ENCODE measurements around the gene CCBE1. TPM values are rescaled to one million over a fixed set of nuclear protein-coding genes. Genes with fewer than 3 reads are reported as not detected.
A peak's percentile ranks its signal among the peaks of the same experiment; 100 is the strongest.

The CCBE1 gene
- total RNA-seq, 1 experiment from 2014 or later, result not detected

DNA sequence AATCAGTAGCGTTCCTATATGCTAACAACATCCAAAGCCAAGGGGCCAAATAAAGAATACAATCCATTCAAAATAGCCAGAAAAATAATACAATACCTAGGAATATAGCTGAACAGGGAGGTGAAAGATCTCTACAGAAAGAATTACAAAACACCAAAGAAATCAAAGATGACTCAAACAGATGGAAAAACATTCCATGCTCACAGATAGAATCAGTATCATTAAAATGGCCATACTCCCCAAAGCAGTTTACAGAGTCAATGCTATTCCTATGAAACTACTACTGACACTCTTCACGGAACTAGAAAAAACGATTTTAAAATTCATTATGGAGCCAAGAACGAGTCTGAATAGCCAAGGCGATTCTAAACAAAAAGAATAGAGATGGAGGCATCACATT is 57.4 kb downstream of the CCBE1 start:
- no peak for DNase-seq (ENCODE audit: low read depth)
- in situ Hi-C loops (cut with HindIII; ENCODE audit: low pct_unique_long_range_greater_than_20kb, low sequenced_read_pairs), result no loop called here

GRCh38 chr18:59639136-59639535 is 58.1 kb downstream of the CCBE1 start:
- in situ Hi-C loops (cut with HindIII; ENCODE audit: low pct_unique_long_range_greater_than_20kb, low sequenced_read_pairs), result no loop called here
- DNase-seq (ENCODE audit: low read depth), result no peak

DNA sequence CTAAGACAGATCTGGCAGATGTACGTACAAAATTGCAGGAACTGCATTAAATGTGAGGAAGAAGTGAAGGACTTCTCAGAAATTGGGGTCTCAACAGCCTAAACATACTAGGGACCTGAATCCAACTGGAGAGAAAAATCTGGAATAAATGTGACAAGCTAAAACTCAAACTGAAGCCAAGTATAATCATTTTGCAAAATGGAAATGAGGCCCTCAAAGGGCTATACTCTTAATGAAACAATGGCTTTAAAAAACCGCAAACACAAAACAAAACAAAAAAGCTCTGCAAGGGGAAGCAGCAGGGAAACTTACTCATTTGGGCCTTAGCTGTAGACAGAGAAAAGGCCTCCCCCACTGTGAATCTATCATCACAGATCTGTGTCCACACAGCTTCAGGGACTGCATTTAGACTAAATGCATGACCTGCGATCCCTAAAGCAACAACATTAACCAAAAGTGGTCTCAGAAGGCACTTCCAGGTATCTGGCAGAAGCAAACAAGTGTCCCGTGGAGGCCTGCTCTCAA is 63.2 kb downstream of the CCBE1 start:
- in situ Hi-C loops (cut with HindIII; ENCODE audit: low pct_unique_long_range_greater_than_20kb, low sequenced_read_pairs), result no loop called here
- DNase-seq (ENCODE audit: low read depth), result no peak

GRCh38 chr18:59633317-59633716 is 63.9 kb downstream of the CCBE1 start:
- DNase-seq (ENCODE audit: low read depth), result no peak
- in situ Hi-C loops (cut with HindIII; ENCODE audit: low pct_unique_long_range_greater_than_20kb, low sequenced_read_pairs), result no loop called here

DNA sequence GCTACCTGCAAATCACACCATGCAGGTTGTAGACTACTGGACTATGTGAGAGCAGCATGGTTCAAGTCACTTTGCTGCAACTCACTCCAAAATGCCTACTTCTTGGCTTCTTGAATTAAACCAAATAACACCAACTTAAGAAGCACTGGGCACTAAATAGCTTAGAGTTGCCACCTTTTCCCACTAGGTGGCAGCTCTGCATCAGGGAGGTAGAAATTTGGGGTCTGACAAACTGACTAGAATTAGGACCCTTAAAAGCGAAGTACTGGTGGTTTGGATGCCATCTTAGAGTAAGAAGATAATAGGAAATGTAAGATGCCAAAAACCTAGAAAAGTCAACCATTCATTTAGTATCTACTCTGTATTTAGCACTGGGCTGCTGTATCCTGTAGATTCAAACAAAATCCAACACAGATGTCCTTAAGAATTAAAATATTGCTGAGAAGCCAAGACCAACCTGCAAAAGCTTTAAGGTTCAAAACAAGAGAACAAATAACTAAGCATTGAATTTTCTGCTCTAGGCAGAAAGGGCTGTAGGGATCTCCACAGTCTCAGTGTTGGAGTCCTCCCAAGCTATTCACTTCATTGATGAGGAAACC is 65.5 kb downstream of the CCBE1 start:
- in situ Hi-C loops (cut with HindIII; ENCODE audit: low pct_unique_long_range_greater_than_20kb, low sequenced_read_pairs), result no loop called here
- peak; percentile 2 for DNase-seq (ENCODE audit: low read depth)

- DNase-seq (ENCODE audit: low read depth), result no peak
- in situ Hi-C loops (cut with HindIII; ENCODE audit: low pct_unique_long_range_greater_than_20kb, low sequenced_read_pairs), result no loop called here
Measured at GRCh38 chr18:59629894-59630293, 67.3 kb downstream of the CCBE1 start.

DNA sequence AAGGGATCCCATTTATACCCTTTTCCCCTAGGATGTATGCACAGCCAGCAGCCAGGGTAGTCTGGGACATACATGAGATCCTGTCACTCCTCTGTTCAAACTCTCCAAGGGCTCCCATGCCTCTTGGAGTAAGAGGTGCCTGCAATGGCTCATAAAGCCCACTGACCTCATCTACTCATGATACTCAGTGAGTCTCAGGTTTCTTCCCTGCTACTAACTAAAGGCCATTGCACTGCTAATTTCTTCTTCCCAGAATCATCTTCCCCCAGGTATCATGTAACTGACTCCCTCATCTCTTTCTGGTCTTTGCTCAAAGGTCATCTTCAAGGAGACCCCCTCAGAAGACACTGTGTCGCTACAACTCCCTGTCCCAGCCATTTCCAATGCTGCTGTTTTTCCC is 68.2 kb downstream of the CCBE1 start:
- in situ Hi-C loops (cut with HindIII; ENCODE audit: low pct_unique_long_range_greater_than_20kb, low sequenced_read_pairs), result no loop called here
- DNase-seq (ENCODE audit: low read depth), result no peak

GRCh38 chr18:59627414-59627813 is 69.8 kb downstream of the CCBE1 start:
- in situ Hi-C loops (cut with HindIII; ENCODE audit: low pct_unique_long_range_greater_than_20kb, low sequenced_read_pairs), result no loop called here

DNA sequence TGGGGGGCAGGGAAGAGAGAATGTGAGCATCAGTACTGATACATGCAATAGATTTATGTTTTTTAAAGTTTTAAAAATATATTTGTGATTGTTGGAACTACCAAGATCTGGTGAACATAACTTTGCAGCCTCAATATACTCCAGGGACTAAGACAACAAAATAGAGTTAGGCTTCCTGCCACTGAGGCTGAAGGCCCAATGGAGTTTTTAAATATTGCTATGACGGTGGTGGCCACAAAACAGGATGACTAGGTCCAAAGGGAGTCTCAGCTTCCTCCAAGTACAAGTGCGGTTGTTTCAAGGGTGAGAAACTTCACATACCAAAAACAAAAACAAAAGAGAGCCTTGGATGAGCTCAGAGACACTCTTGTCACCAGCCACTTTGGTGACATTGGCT is 72.9 kb downstream of the CCBE1 start:
- no peak for DNase-seq (ENCODE audit: low read depth)
- in situ Hi-C loops (cut with HindIII; ENCODE audit: low pct_unique_long_range_greater_than_20kb, low sequenced_read_pairs), result no loop called here

More at GRCh38 chr18:59627414-59627813, 69.8 kb downstream of the CCBE1 start:
- DNase-seq (ENCODE audit: low read depth), result no peak

DNA sequence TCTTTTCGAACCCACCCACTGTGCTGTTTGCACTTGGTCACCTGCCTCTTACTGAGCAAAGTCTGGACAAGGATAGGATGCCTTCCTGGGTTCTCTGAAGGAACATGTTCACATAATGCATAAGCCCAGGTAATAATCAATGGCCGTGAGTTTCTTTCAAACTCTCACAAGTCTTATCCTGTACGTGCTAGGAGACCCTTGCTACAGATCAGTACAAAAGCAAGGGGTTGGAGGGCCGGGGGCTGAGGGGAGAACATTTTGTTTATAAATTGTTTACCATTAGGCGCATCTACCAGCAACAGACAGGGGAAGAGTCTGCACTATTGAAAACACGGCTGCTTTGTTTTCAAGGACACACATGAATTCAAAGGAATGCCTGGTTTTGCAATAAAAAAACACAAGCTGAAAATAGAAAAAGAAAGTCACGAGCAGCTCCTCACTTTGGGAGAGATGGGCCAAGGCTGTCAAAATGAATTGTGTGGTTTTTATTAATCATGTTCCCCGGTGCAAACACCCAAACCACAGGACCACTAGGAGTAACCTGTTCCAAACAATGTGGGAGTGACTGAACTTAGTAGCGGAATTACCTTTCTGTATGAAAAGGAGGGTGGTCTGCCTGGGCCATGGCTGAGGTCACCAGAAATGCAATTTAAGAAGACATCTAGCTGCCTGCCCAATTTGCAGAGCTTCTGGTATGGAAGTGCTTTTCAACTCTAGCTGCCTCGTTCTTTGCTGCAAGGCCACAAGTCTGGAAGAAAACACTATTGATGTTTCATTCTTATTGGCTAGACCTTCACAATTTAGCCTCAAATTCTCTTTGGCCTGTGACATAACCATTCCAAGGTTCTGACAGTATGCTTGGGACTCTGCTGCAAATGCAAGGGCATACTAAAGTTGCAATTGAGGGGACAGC is 73.5 kb downstream of the CCBE1 start:
- no peak for DNase-seq (ENCODE audit: low read depth)

DNA sequence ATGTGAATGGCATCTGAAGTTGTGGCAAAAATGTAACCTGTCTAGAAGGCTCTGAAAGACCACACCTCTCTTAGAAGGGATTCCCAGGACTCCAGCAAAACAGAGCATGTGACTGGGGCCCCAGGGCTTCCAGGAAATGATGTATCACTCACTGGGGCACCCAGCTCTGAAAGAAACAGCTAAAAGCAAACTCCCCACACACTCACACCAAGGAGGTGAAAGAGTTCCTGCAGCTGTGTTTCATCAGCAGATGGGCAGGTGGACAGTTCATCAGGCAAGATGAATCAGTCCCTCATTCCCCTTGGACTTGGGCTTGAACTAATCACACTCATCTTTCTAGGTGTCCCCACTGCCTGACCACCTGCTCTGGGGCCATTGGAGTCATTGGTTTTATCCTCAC is 76.2 kb downstream of the CCBE1 start:
- in situ Hi-C loops (cut with HindIII; ENCODE audit: low pct_unique_long_range_greater_than_20kb, low sequenced_read_pairs), result no loop called here
- DNase-seq (ENCODE audit: low read depth), result no peak

More for the DNA sequence above, 73.5 kb downstream of the CCBE1 start:
- in situ Hi-C loops (cut with HindIII; ENCODE audit: low pct_unique_long_range_greater_than_20kb, low sequenced_read_pairs), result no loop called here

GRCh38 chr18:59620381-59620780 is 76.8 kb downstream of the CCBE1 start:
- in situ Hi-C loops (cut with HindIII; ENCODE audit: low pct_unique_long_range_greater_than_20kb, low sequenced_read_pairs), result no loop called here

GRCh38 chr18:59619816-59620215 is 77.4 kb downstream of the CCBE1 start:
- in situ Hi-C loops (cut with HindIII; ENCODE audit: low pct_unique_long_range_greater_than_20kb, low sequenced_read_pairs), result no loop called here
- DNase-seq (ENCODE audit: low read depth), result no peak

More at GRCh38 chr18:59620381-59620780, 76.8 kb downstream of the CCBE1 start:
- DNase-seq (ENCODE audit: low read depth), result no peak

GRCh38 chr18:59617468-59617932 is 79.7 kb downstream of the CCBE1 start:
- in situ Hi-C loops (cut with HindIII; ENCODE audit: low pct_unique_long_range_greater_than_20kb, low sequenced_read_pairs), result no loop called here
- DNase-seq (ENCODE audit: low read depth), result no peak

DNA sequence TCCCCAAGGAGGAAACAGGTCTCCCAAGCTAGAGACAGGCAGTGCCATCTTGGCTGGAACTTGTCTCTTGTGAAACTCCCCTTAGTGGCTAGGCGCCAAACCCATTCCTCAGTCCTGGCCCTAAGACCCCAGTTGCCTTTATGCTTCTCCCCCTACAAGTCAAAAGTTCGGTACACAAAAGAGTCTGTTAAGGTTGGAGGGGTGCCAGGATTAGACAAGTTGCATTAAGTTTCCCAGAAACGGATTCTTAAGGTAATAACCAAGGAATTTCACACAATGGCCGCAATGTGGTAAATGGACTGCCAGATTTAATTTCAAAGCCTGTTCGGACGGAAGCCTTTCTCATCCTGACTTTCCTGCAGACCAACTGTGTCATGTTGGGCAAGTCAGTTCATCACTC is 80.7 kb downstream of the CCBE1 start:
- in situ Hi-C loops (cut with HindIII; ENCODE audit: low pct_unique_long_range_greater_than_20kb, low sequenced_read_pairs), result no loop called here
- no peak for DNase-seq (ENCODE audit: low read depth)

DNA sequence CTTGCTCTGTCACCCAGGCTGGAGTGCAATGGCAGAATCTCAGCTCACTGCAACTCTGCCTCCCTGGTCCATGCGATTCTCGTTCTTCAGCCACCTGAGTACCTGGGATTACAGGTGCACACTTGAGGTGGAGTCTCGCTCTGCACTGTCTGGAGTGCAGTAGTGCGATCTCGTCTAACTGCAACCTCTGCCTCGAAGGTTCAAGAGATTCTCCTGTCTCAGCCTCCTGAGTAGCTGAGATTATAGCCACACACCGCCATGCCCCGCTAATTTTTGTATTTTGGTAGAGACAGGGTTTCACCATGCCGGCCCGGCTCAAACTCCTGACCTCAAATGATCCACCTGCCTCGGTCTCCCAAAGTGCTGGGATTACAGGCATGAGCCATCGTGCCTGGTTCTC is 83.3 kb downstream of the CCBE1 start:
- in situ Hi-C loops (cut with HindIII; ENCODE audit: low pct_unique_long_range_greater_than_20kb, low sequenced_read_pairs), result no loop called here
- no peak for DNase-seq (ENCODE audit: low read depth)

GRCh38 chr18:59612381-59612780 is 84.8 kb downstream of the CCBE1 start:
- in situ Hi-C loops (cut with HindIII; ENCODE audit: low pct_unique_long_range_greater_than_20kb, low sequenced_read_pairs), result no loop called here
- no peak for DNase-seq (ENCODE audit: low read depth)

- in situ Hi-C loops (cut with HindIII; ENCODE audit: low pct_unique_long_range_greater_than_20kb, low sequenced_read_pairs), result no loop called here
- no peak for DNase-seq (ENCODE audit: low read depth)
Measured at GRCh38 chr18:59610546-59611140, 86.6 kb downstream of the CCBE1 start.

- in situ Hi-C loops (cut with HindIII; ENCODE audit: low pct_unique_long_range_greater_than_20kb, low sequenced_read_pairs), result no loop called here
Measured at GRCh38 chr18:59609654-59610053, 87.6 kb downstream of the CCBE1 start.

More at GRCh38 chr18:59609654-59610053, 87.6 kb downstream of the CCBE1 start:
- no peak for DNase-seq (ENCODE audit: low read depth)
